Activated T-helper 1 cell treated with anti-CD3 and anti-CD28 coated beads, Interleukin-12 subunit alpha, Interleukin-12 subunit beta, Interleukin-2, Interleukin-4 antibody, amounts not matched to agents 30 ng/mL and 10 ng/mL and 1 ng/mL, durations not matched to agents 14 hours and 24 hours and 36 hours (primary cell): ENCODE measurements around the gene MYL5. TPM values are rescaled to one million over a fixed set of nuclear protein-coding genes. Genes with fewer than 3 reads are reported as not detected.
"Not testable (repeated sequence)": the region's sequence is repeated elsewhere in the genome, so short reads cannot be mapped to it uniquely, and the experiment has no call there.

Source experiments
- DNase-seq: peaks from one replicate; pipeline ENCODE4 v3.0.0; 2021; ENCODE audit warnings: low spot score
- H3K27ac Mint-ChIP-seq: one replicate; pipeline ENCODE4 v1.8.0; 2021; ENCODE audit warnings: mild to moderate bottlenecking, mixed read lengths
- H3K27me3 Mint-ChIP-seq: one replicate; pipeline ENCODE4 v1.8.0; 2022; ENCODE audit warnings: mild to moderate bottlenecking, moderate library complexity, mixed read lengths; ENCODE audit not compliant: insufficient read depth
- H3K36me3 Mint-ChIP-seq: one replicate; pipeline ENCODE4 v1.8.0; 2021; ENCODE audit warnings: low read depth, mixed read lengths
- H3K4me1 Mint-ChIP-seq: one replicate; pipeline ENCODE4 v1.8.0; 2021; ENCODE audit warnings: low read depth, mixed read lengths
- H3K4me3 Mint-ChIP-seq: one replicate; pipeline ENCODE4 v1.8.0; 2021; ENCODE audit warnings: mild to moderate bottlenecking, moderate library complexity, mixed read lengths
- H3K9me3 Mint-ChIP-seq: one replicate; pipeline ENCODE4 v1.8.0; 2021; ENCODE audit warnings: mixed read lengths
- intact Hi-C: fragments of 100-400 bp; cut with micrococcal nuclease; formaldehyde crosslinking; loops from one replicate; pipeline ENCODE4 v1.15.1; 2024
- total RNA-seq: library from RNA; stranded (reverse); gene quantifications from 2 replicates; pipeline ENCODE4 v1.2.3, GENCODE V29; 2022

The MYL5 gene
- total RNA-seq, 1 donor from 2014 or later, result 35.0 TPM

DNA sequence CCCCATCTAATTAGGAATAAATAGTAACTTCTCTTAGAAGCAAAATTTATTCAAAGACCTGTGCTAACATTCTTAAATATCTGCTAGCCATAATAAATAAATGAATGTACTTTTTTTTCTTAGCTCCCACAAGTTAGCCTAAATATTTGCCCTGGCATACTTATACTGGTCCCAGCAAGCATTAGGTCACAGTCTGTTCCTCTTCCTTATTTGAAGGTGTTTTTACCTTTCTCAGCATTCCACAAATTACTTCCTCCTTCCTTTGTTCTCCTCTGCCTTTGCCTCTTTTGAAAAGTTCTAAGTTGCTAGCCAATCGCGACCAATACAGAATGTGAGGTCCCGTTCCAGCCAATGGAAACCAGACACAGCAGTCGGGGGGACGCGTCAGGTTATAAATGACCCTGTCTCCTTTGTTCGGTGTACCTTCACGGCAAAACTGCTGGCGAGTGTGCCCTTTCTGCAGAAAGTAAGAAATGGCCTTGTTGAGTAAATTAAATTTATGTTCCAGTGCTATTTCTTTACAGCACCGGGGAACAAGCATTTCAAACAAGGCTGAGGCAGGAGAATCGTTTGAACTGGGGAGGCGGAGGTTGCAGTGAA, 20.1 kb downstream of the MYL5 start:
- H3K27me3 Mint-ChIP-seq, result peaks cover 13% of the 10 kb centered on the region
- H3K4me3 Mint-ChIP-seq, intact Hi-C loops, H3K9me3 Mint-ChIP-seq, H3K27ac Mint-ChIP-seq, H3K36me3 Mint-ChIP-seq, DNase-seq, H3K4me1 Mint-ChIP-seq: not testable (repeated sequence)

DNA sequence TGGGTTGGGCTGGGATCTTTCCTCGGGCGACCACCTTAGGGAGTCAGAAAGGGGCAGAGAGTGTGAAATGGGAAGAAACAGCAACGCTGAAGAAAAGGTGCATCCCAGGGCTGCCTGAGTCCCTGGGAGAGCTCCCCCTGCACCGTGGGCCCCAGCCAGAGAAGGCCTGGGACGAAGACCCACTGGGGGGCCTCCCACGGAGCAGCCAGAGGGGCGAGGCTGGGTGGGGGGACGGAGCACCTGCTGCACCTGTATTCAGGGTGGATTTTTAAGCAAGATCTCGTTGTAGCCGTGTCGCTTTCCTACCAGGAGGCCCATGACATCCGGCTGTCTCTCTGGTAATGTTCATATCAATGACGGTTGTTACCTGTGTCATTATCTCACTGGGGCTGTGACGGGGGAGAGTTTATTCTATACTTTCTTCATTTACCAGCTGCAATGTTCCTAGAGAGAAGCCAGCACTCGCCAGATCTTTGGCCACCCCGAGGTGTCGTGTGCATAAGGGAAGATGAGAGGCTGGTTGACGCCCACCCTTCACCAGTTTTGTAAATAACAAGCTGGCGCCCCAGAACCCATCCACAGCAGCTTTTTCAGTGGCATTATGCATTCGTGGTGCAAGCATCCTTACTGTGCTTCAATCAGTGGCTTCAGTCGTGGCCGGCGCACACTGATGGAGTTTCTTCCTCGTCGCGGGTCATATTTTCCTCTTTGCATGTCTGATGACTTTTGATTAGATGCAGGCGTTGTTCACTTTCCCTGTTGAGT, 25.7 kb downstream of the MYL5 start:
- Mint-ChIP-seq H3K4me1 (peaks cover 17% of the 10 kb centered on the region), H3K27ac (no peak overlapping the region), H3K4me3 (no peak overlapping the region), H3K27me3 (peaks cover 4% of the 10 kb centered on the region), H3K9me3 (no peaks in the 10 kb centered on the region), H3K36me3 (no peaks in the 10 kb centered on the region)
- no peak for DNase-seq
- intact Hi-C loops, result no loop called here

DNA sequence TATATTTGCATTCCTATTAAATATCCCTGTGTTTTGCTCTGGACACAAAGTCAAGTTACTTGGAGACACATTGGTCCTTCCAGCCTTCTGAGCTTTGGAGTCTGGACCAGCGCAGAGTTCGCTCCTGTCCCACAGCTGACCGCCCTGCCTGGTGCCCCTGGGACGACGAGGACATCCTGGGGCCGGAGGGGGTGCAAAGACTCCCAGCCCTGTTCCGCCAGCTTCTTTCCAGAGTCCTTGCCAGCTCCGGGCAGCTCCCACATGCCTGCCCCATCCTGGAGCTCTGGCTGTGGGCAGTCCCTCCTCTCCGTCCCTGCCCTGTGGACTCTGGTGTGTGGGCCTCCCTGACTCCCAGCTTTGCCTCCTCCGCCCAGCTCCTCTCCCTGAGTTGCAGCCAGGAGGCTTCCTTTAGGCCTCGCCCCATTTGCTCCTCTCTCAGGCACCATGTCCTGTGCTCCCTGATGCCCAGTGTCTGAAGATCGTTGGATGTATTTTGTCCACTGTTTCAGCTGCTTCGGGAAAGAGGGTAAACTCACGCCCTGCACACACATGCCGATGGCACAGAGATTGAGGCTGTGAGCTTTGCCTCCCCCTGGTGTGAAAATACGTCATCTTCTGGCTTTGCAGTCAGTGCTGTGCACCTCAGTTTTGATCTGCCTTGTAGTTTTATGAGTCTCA, 26.4 kb downstream of the MYL5 start:
- peaks cover 17% of the 10 kb centered on the region for H3K4me1 Mint-ChIP-seq
- H3K27me3 Mint-ChIP-seq, result peaks cover 2% of the 10 kb centered on the region
- no peaks in the 10 kb centered on the region for H3K36me3 Mint-ChIP-seq
- H3K9me3 Mint-ChIP-seq, result no peaks in the 10 kb centered on the region
- peak overlapping the region; percentile 21 for H3K4me3 Mint-ChIP-seq
- intact Hi-C loops, result no loop called here
- peak overlapping the region; percentile 61 for H3K27ac Mint-ChIP-seq
- no peak for DNase-seq

DNA sequence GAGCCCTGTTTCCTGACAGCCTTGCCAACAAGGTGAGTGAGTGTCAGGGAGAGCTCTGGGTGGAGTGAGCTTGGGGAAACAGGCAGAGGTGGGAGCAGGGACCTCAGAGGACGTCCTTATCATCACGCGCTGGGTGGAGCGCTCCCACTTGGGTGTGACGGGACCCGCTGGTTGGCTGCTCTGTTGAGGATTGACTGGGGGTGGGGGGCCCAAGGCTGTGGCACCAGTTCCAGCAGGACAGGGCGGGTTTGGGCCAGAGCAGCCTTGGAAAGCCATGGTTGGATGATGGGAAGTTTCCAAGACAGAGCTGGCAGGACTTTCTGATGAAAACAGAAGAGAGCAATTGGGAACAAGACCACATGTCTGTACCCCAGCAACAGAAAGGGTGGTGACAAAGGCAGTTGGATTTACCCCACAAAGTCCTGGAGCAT, 28.3 kb downstream of the MYL5 start:
- H3K4me1 Mint-ChIP-seq, result peaks cover 17% of the 10 kb centered on the region
- H3K9me3 Mint-ChIP-seq, result no peaks in the 10 kb centered on the region
- no peaks in the 10 kb centered on the region for H3K36me3 Mint-ChIP-seq
- no peak overlapping the region for H3K27ac Mint-ChIP-seq
- H3K27me3 Mint-ChIP-seq, result peaks cover 2% of the 10 kb centered on the region
- DNase-seq, result no peak
- intact Hi-C loops, result no loop called here
- no peak overlapping the region for H3K4me3 Mint-ChIP-seq

DNA sequence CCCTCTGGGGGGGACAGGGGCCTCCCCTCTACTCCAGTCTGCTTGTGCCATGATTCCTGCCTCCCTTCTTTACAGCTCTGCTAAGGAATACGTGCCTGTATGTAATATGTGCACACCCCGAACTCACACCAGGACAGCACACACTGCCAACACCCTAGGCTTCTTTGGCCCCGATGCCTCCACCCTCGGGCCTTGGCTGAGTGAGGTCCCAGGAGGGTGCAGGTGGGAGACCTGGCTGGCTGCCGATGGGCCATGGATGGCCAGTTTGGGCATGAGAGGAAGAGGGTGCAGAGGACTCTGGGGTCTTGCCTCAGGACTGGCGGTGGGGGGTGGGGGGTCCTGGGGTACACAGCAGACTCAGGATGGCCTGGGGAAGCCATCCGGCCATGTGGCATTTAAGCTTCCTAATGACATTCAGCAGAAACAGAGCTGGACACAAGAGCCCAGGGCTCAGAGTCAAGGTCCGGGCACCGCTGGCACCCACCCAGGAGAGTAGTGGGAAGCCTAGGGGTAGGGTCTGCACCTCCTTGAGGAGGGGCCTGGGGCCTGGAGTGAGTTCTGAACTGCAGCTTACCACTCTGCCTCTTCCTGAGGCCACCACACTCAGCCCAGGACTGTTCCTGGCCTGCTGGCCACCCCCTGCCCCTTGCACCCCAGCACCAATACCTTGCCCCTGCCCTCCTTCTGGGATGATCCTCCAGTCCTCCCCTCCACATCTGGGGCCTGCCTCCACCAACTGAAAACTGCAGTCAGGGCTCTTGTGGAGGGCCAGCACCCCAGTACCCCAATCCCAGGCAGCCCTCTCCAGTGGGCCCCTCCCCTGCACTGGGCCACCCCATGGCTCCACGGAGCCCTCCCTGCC, 29.2 kb downstream of the MYL5 start:
- Mint-ChIP-seq H3K27me3 (peaks cover 2% of the 10 kb centered on the region), H3K36me3 (peaks cover under 1% of the 10 kb centered on the region), H3K9me3 (no peaks in the 10 kb centered on the region), H3K27ac (no peak overlapping the region), H3K4me1 (peaks cover 19% of the 10 kb centered on the region), H3K4me3 (no peak overlapping the region)
- no peak for DNase-seq
- intact Hi-C loops, result loop anchor here (2.0 kb wide), 1 partner anchor 877 kb away; no protein-coding TSS in a partner anchor

DNA sequence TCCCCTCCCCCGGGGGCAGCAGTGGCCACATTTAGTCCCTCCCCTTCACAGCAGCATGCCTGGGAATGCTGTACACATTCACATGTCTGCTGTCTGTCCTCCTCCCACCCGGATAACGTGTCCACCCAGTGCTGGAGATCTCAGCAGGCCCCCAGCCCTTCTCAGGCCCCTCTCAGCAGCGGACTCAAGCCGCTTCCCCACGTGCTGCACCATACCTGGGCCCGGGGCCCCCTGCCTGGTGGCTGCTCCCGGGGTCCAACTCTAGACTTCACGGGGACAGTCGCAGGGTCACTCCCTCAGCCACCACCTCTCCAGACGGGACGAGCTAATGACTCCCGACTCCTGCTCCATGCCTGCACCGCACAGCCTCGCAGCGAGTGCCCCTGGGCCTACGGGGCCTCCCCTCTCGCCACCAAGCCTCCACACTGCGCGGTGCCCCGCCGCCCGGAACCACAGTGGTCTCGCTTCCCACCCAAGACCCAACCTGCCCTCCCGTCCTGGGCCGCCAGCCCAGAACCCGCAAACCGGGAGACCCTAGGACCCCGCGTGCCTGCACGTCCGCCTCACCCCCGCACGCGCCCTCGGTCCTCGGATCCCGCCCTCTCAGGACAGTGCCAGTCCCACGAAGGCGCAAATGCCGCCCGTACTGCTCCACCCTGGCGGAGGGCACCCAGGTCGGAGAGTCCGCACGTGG, 30.0 kb downstream of the MYL5 start:
- Mint-ChIP-seq H3K27me3 (peaks cover 2% of the 10 kb centered on the region), H3K36me3 (peaks cover 5% of the 10 kb centered on the region), H3K27ac (peak overlapping the region; percentile 18), H3K4me1 (peaks cover 24% of the 10 kb centered on the region), H3K9me3 (no peaks in the 10 kb centered on the region), H3K4me3 (peak overlapping the region; percentile 83)
- no peak for DNase-seq
- intact Hi-C loops, result loop anchor here (2.0 kb wide), 1 partner anchor 876 kb away; no protein-coding TSS in a partner anchor

DNA sequence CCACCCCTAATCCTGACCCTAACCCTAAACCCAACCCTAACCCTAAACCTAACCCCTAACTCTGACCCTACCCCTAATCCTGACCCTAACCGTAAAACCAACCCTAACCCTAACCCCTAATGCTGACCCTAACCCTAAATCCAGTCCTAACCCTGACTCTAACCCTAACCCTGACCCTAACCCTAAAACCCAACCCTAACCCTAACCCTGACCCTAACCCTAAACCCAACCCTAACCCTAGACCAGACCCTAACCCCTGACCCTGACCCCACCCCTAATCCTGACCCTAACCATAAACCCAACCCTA, 30.6 kb downstream of the MYL5 start:
- Mint-ChIP-seq H3K27me3 (peaks cover 2% of the 10 kb centered on the region), H3K4me1 (peaks cover 26% of the 10 kb centered on the region), H3K27ac (peak overlapping the region; percentile 18), H3K4me3 (peak overlapping the region; percentile 83), H3K9me3 (no peaks in the 10 kb centered on the region), H3K36me3 (peaks cover 5% of the 10 kb centered on the region)
- DNase-seq, result no peak
- intact Hi-C loops, result loop anchor here (1.0 to 2.0 kb wide), 6 partner anchors 24 to 876 kb away; partner anchors contain the start of genes ATP5ME, DGKQ, GAK and MYL5

DNA sequence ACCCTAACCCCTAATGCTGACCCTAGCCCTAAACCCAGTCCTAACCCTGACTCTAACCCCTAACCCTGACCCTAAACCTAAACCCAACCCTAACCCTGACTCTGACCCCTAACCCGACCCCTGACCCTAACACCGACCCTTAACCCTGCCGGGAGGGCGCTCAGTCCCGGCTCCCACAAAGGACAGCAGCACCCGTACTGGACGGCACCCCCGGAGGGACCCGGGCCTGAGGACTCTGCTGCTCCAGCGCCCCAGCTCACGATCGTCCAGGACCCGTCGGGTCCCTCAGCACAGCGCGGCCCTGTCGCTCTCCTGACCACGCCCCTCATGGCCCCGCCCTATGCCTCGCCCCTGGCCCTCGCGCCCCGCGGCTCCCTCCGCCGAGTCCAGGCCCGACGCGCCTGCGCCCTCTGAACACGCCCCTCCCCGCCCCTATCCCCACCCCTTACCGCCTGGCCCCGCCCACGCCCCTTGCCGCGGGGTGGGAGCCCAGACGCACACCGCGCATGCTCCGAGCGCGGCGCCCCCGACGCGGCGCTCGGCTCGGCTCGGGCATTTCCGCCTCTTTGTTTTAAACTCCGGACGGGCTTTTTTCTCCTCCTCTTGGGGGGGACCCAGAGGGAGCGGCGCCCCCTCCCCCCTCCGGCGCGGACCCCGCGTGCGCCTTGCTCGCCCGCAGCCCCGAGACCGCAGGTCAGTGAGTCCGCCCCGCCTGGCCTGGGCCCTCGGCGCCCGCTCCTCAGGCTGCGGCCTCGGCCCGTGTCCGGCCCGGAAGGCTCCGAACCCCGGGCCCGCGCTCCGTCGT, 31.1 kb downstream of the MYL5 start, which contains the start of gene PCGF3:
PCGF3 (plus strand) TSS at position 555 of the 805 bp plus-strand sequence. CDS start 27,849 bp downstream, outside the sequence.
- peak within 1 kb of the TSS; percentile 83 for H3K4me3 Mint-ChIP-seq
- H3K27me3 Mint-ChIP-seq, result peaks cover 2% of the 10 kb centered on the region
- H3K36me3 Mint-ChIP-seq, result peaks cover 5% of the 10 kb centered on the region
- DNase-seq, result peak; percentile 95
- H3K4me1 Mint-ChIP-seq, result peaks cover 27% of the 10 kb centered on the region
- H3K27ac Mint-ChIP-seq, result peak within 1 kb of the TSS; percentile 83
- intact Hi-C loops, result loop anchor here (1.0 to 2.0 kb wide), 6 partner anchors 24 to 875 kb away; partner anchors contain the start of genes ATP5ME, DGKQ, GAK and MYL5
- H3K9me3 Mint-ChIP-seq, result no peaks in the 10 kb centered on the region

DNA sequence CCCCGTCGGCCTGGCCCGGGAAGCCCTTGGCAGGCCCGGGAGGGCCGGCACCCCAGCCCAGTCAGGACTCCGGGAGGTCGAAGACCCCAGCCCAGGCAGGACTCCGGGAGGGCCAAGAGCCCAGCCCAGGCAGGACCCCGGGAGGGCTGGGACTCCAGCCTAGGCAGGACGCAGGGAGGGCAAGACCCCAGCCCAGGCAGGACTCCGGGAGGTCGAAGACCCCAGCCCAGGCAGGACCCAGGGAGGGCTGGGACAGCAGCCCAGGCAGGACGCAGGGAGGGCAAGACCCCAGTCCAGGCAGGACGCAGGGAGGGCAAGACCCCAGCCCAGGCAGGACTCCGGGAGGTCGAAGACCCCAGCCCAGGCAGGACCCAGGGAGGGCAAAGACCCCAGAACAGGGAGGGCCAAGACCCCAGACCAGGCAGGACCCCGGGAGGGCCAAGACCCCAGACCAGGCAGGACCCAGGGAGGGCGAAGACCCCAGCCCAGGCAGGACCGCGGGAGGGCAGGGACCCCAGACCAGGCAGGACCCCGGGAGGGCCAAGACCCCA, 31.8 kb downstream of the MYL5 start:
- H3K9me3 Mint-ChIP-seq, DNase-seq, H3K4me3 Mint-ChIP-seq, intact Hi-C loops, H3K27me3 Mint-ChIP-seq, H3K36me3 Mint-ChIP-seq, H3K27ac Mint-ChIP-seq: not testable (repeated sequence)
- peaks cover 26% of the 10 kb centered on the region for H3K4me1 Mint-ChIP-seq

DNA sequence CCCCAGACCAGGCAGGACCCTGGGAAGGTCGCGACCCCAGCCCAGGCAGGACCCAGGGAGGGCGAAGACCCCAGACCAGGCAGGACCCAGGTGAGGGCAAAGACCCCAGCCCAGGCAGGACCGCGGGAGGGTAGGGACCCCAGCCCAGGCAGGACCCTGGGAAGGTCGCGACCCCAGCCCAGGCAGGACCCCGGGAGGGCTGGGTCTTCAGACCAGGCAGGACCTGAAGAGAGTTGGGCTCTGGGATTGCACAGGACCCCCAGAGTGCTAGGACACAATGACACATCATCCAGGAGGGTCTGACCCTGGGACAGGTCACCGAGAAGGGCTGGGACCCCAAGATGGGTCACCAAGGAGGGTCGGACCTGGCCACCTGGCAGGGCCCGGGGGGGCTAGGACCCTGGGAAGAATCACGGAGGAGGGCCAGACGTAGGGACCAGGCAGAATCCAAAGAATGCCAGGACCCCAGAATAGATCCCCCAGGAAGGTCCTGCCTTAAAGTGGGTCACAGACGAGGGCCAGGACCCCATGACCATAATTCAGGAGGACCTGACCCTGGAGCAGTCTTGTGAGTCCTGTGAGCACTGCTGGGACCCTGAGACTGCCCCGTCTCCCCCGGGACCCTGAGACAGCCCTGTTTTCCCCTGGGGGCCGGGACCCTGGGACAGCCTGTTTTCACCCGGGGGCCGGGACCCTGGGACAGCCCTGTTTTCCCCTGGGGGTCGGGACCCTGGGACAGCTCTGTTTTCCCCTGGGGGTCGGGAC, 32.7 kb downstream of the MYL5 start:
- intact Hi-C loops, result no loop called here
- peaks cover 26% of the 10 kb centered on the region for H3K4me1 Mint-ChIP-seq
- H3K27ac Mint-ChIP-seq, result no peak overlapping the region
- H3K4me3 Mint-ChIP-seq, result no peak overlapping the region
- H3K36me3 Mint-ChIP-seq, result peaks cover 5% of the 10 kb centered on the region
- no peak for DNase-seq
- H3K9me3 Mint-ChIP-seq, result no peaks in the 10 kb centered on the region
- peaks cover 2% of the 10 kb centered on the region for H3K27me3 Mint-ChIP-seq
